Keratinocyte (primary cell): ENCODE results near the gene DNAH11. TPM values are rescaled to one million over a fixed set of nuclear protein-coding genes. Genes with fewer than 3 reads are reported as not detected.

Experiments used
- DNase-seq: peaks from one replicate; pipeline ENCODE4 v3.0.0-alpha.2; 2011; ENCODE audit warnings: low read depth, missing footprints, low spot score
- FAIRE-seq: peaks from 2 replicates; lab custom pipeline; 2011; peaks lifted over from hg19 to GRCh38; lab: Jason Lieb, UNC
- H2AFZ ChIP-seq: 2 replicates; pipeline ENCODE4 v1.6.0; 2012; ENCODE audit warnings: low read length, control low read depth, inconsistent platforms; ENCODE audit not compliant: control insufficient read depth
- H3K27ac ChIP-seq: 2 replicates; pipeline ENCODE4 v1.5.1; 2011; ENCODE audit warnings: low read length; ENCODE audit not compliant: control insufficient read depth, insufficient read depth
- H3K27me3 ChIP-seq: 3 replicates; pipeline ENCODE4 v1.6.0; 2011; ENCODE audit warnings: low read length; ENCODE audit not compliant: control insufficient read depth, insufficient read depth; ENCODE audit errors: extremely low read depth
- H3K36me3 ChIP-seq, 2 experiments: 2 replicates in 1 of 2; 3 replicates in 1 of 2; pipeline ENCODE4 v1.5.1; 2011; ENCODE audit warnings: low read length in 2 of 2, mild to moderate bottlenecking in 1 of 2; ENCODE audit not compliant: control insufficient read depth in 2 of 2, insufficient read depth in 2 of 2; ENCODE audit errors: extremely low read depth in 1 of 2
- H3K4me1 ChIP-seq: 3 replicates; pipeline ENCODE4 v1.5.1; 2011; ENCODE audit warnings: low read length; ENCODE audit not compliant: control insufficient read depth, insufficient read depth; ENCODE audit errors: extremely low read depth
- H3K4me2 ChIP-seq: 3 replicates; pipeline ENCODE4 v1.6.0; 2011; ENCODE audit warnings: low read depth, low read length; ENCODE audit not compliant: control insufficient read depth, insufficient read depth; ENCODE audit errors: extremely low read depth
- H3K4me3 ChIP-seq, 3 experiments: fragments of 200-600 bp in 1 of 3; sonication (generic) in 1 of 3; 2 replicates in 2 of 3; 3 replicates in 1 of 3; pipeline ENCODE4 v1.5.1; 2011 to 2016; ENCODE audit warnings: low read length in 3 of 3, mild to moderate bottlenecking in 3 of 3, control low read depth in 2 of 3, inconsistent platforms in 1 of 3, low read depth in 1 of 3, mixed read lengths in 1 of 3, mixed run types in 1 of 3, moderate library complexity in 1 of 3; ENCODE audit not compliant: control insufficient read depth in 2 of 3, insufficient read depth in 2 of 3; ENCODE audit errors: extremely low read depth in 1 of 3
- H3K79me2 ChIP-seq: 2 replicates; pipeline ENCODE4 v1.6.0; 2012; ENCODE audit warnings: low read length; ENCODE audit not compliant: control insufficient read depth, insufficient read depth
- H3K9ac ChIP-seq: 3 replicates; pipeline ENCODE4 v1.6.0; 2011; ENCODE audit warnings: low read length; ENCODE audit not compliant: control insufficient read depth, insufficient read depth; ENCODE audit errors: extremely low read depth
- H3K9me1 ChIP-seq: 3 replicates; pipeline ENCODE4 v1.6.0; 2011; ENCODE audit warnings: low read length; ENCODE audit not compliant: control insufficient read depth, insufficient read depth; ENCODE audit errors: extremely low read depth
- H3K9me3 ChIP-seq: 2 replicates; pipeline ENCODE4 v1.5.1; 2012; ENCODE audit warnings: low read depth, low read length; ENCODE audit not compliant: control insufficient read depth
- H4K20me1 ChIP-seq: 3 replicates; pipeline ENCODE4 v1.6.0; 2011; ENCODE audit warnings: low read length; ENCODE audit not compliant: control insufficient read depth, insufficient read depth; ENCODE audit errors: extremely low read depth
- CTCF ChIP-seq, 3 experiments: IDR thresholded peaks in 1 of 3; conservative IDR thresholded peaks in 1 of 3; optimal IDR thresholded peaks in 1 of 3; 2 replicates in 2 of 3; 3 replicates in 1 of 3; pipeline versions ENCODE3 to v1.5.1; 2011; ENCODE audit warnings: low read length in 3 of 3, mild to moderate bottlenecking in 3 of 3, moderate library complexity in 2 of 3, control low read depth in 1 of 3, inconsistent platforms in 1 of 3; ENCODE audit not compliant: insufficient read depth in 2 of 3; ENCODE audit errors: extremely low read depth in 1 of 3
- EZH2 ChIP-seq: IDR thresholded peaks from one replicate; pipeline ENCODE4 v1.6.1; 2012; ENCODE audit warnings: inconsistent platforms, mild to moderate bottlenecking, low read length, moderate library complexity
- dilution Hi-C: fragments of 300-500 bp; cut with MboI; formaldehyde crosslinking; loops from one replicate; pipeline ENCODE4 v1.7.0; 2020; ENCODE audit warnings: low sequenced_read_pairs; ENCODE audit not compliant: extremely low pct_ligation_motif_present
- polyA plus RNA-seq, 5 experiments: library from polyadenylated mRNA; depleted of rRNA in 3 of 5; stranded (reverse) in 3 of 5; stranded (forward) in 1 of 5; unstranded in 1 of 5; fragments of >200 nt; gene quantifications; 1 replicate in 1 of 5; 2 replicates in 3 of 5; 3 replicates in 1 of 5; pipeline versions ENCODE4 v1.2.1 to v1.2.3, GENCODE V29; 2011 to 2012; ENCODE audit warnings: missing spikeins in 2 of 5, low read depth in 1 of 5, low replicate concordance in 1 of 5

DNAH11 gene
- polyA plus RNA-seq, 1 donor (not counting 4 experiments of a cell fraction or from before 2014, with no cell fraction given), result 0.21 TPM

DNA sequence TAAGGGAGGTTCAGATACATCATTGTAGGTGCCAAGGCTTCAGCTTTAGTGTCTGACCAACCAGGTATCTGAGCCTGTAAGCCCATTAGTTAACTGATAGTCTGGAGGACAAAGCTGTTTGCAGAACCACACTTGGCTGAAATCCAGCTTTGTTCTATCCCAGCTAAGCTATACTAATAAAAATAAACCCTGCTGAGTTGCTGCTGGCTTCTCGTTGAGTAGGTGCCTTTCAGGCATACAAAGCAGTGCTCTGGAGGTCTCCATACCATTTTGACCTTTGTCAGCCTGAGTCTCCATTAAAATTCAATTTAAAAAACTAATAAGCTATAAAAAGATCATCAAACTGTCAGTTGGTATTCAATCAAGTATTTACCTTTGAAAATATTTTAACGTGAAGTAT, 380.8 kb downstream of the DNAH11 start:
- TF ChIP-seq EZH2 (no peak), CTCF (optimal IDR thresholded peaks at IDR 0.05 in 1 of 3, IDR thresholded peaks at IDR 0.05 in 1 of 3, conservative IDR thresholded peaks at IDR 0.05 in 1 of 3; ENCODE audit: extremely low read depth in 1 of 3, insufficient read depth in 2 of 3, low read length in 3 of 3) (no peak)
- no peak overlapping the region for H3K9ac ChIP-seq
- H3K9me3 ChIP-seq, result no peaks in the 10 kb centered on the region
- H4K20me1 ChIP-seq, result no peaks in the 10 kb centered on the region
- H3K4me1 ChIP-seq, result peaks cover 5% of the 10 kb centered on the region
- peaks cover 15% of the 10 kb centered on the region for H3K79me2 ChIP-seq
- no peaks in the 10 kb centered on the region for H3K27me3 ChIP-seq
- FAIRE-seq (no peak), DNase-seq (no peak)
- H2AFZ ChIP-seq, result no peak overlapping the region
- H3K36me3 ChIP-seq, result no peaks in the 10 kb centered on the region
- H3K27ac ChIP-seq, result no peak overlapping the region
- H3K4me2 ChIP-seq, result no peak overlapping the region
- dilution Hi-C loops, result no loop called here
- no peaks in the 10 kb centered on the region for H3K9me1 ChIP-seq
- no peak overlapping the region for H3K4me3 ChIP-seq

DNA sequence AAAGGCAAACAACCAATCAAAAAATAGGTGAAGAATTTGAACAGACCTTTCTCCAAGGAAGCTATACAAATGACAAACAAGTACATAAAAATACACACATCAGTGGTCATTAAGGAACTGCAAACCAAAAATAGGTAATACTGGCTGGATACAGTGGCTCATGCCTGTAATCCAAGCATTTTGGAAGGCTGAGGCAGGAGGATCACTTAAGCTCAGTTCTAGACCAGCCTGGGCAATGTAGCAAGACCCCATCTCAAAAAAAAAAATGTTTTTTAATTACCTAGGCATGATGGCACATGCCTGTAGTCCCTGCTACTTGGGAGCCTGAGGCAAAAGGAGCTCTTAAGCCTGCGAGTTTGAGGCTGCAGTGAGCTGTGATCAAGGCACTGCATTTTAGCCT, 383.6 kb downstream of the DNAH11 start:
- Histone ChIP-seq H3K9ac (no peak overlapping the region), H4K20me1 (no peaks in the 10 kb centered on the region), H3K79me2 (peaks cover 17% of the 10 kb centered on the region), H3K27ac (no peak overlapping the region), H3K36me3 (no peaks in the 10 kb centered on the region), H3K9me1 (no peaks in the 10 kb centered on the region), H3K4me2 (no peak overlapping the region), H3K27me3 (no peaks in the 10 kb centered on the region), H3K4me3 (no peak overlapping the region), H3K9me3 (no peaks in the 10 kb centered on the region), H2AFZ (no peak overlapping the region), H3K4me1 (peaks cover 5% of the 10 kb centered on the region)
- dilution Hi-C loops, result no loop called here
- DNase-seq (no peak), FAIRE-seq (no peak)
- TF ChIP-seq CTCF (optimal IDR thresholded peaks at IDR 0.05 in 1 of 3, IDR thresholded peaks at IDR 0.05 in 1 of 3, conservative IDR thresholded peaks at IDR 0.05 in 1 of 3; ENCODE audit: extremely low read depth in 1 of 3, insufficient read depth in 2 of 3, low read length in 3 of 3), result no peak
- no peak for TF ChIP-seq EZH2
